NCI-H2196 (cell line): ENCODE measurements around the gene PRKG1.
"Not testable (repeated sequence)": the region's sequence is repeated elsewhere in the genome, so short reads cannot be mapped to it uniquely, and the experiment has no call there.

Experiments used
- DNase-seq: peaks from one replicate; lab custom pipeline; 2025; ENCODE audit not compliant: unreplicated experiment; lab: John Stamatoyannopoulos, UW

PRKG1 gene

GRCh38 chr10:51416494-51416893 lies 342.2 kb downstream of the PRKG1 start:
- DNase-seq, result no peak

- DNase-seq, result no peak
Observed at GRCh38 chr10:51419196-51420093, 345.2 kb downstream of the PRKG1 start.

- DNase-seq, result no peak
Observed at GRCh38 chr10:51421853-51422252, 347.6 kb downstream of the PRKG1 start.

DNA sequence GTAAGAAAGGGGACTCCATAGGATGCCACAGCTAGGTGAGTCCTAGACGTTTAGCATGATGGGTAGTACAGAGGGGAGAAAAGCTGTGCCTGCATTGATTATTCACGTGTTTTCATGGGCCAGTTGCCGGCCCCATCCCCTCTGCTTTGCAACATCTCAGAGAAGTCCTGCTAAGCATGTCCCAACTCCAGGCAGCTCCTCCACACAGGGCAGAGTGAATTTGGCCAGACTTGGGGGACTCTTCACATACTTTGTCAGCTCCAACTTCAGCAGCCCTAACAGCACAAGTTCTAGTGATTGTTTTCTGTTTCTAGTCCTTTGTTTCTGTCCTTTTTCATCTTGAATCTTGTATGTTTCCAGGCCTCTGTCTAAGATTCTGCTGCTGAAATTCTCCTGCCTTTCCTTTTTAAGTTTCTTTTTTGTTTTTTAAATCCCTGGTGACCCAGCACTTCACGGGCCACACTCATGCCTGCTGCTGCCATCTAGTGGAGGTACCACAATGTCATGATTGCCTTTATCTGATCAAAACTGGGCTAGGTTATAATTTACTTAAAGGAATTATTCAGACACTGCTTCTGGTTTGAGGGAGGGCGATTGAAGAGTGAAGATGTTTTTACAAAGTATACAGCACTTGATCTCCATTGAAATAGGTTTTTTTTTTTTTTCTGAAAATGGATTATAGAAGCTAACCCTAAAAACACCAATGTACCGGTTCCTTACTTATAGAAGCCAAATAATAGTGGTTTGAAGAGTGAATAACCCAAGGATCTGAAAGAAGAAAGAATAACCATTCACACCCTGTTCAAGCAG lies 348.2 kb downstream of the PRKG1 start:
- DNase-seq, result peak; percentile 0

- no peak for DNase-seq
Observed at GRCh38 chr10:51423121-51423452, 348.8 kb downstream of the PRKG1 start.

GRCh38 chr10:51425431-51425830 lies 351.1 kb downstream of the PRKG1 start:
- DNase-seq, result no peak

DNA sequence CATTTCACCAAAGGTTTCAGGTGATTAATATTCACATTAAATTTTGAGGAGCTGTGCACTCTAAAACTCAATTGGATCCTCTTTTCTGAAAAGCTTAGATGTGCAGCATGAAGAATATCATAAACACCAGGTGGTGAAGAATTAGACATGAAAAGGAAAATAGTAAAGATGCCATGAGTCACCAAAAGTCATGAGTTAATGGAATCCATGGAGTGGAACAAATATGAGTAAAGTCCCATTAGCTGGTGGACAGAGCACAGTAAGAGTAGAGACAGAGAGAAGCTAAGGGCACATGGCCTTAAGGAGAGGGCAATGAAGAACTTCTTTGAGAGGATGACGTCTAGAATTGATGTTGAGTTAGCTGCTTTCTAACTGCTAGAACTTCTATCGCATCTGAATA lies 353.5 kb downstream of the PRKG1 start:
- DNase-seq, result no peak

DNA sequence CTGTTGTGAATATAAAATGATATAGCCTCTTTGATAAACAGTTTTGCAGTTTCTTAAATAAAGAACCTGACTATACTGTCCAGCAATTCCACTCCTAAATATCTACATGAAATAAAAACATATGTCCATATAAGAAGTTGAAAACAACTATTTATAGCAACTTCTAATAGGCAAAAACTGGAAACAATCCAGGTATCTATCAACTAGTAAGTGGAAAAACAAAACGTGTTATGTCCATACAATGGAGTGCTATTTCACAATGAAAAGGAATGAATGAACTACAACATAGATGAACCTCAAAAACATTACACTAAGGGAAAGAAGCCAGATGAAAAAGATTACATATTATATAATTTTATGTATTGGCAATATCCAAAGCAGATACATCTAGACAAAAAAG lies 356.2 kb downstream of the PRKG1 start:
- no peak for DNase-seq

- no peak for DNase-seq
Observed at GRCh38 chr10:51433949-51434475, 359.7 kb downstream of the PRKG1 start.

DNA sequence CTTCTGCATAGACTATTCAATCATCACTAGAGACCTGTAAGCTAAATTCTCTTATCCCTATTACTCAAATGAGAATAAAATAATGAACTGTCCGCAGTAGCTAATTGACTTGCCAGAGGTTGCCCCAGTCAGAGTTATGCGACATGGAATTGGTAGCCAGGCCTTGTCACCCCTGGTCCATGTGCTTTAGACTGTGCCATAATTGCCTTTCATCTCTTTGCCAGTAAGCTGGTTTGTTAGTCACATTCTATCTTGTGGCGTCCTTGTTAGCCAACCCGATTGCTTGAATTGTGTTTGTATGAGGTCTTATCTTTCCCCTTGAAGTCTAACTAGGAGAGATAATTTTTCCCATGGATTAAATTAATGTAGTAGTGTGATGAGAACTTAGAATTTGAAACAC lies 362.5 kb downstream of the PRKG1 start:
- DNase-seq, result no peak

GRCh38 chr10:51439645-51440044 lies 365.4 kb downstream of the PRKG1 start:
- no peak for DNase-seq

GRCh38 chr10:51445588-51445987 lies 371.3 kb downstream of the PRKG1 start:
- no peak for DNase-seq

GRCh38 chr10:51447119-51447518 lies 372.8 kb downstream of the PRKG1 start:
- DNase-seq, result no peak

- DNase-seq, result not testable (repeated sequence)
Observed at GRCh38 chr10:51455762-51456161, 381.5 kb downstream of the PRKG1 start.

GRCh38 chr10:51459476-51459875 lies 385.2 kb downstream of the PRKG1 start:
- DNase-seq, result no peak

GRCh38 chr10:51462076-51462779 lies 387.9 kb downstream of the PRKG1 start:
- no peak for DNase-seq

GRCh38 chr10:51468424-51468823 lies 394.1 kb downstream of the PRKG1 start:
- no peak for DNase-seq

- DNase-seq, result no peak
Observed at GRCh38 chr10:51469686-51470085, 395.4 kb downstream of the PRKG1 start.

- no peak for DNase-seq
Observed at GRCh38 chr10:51471271-51471670, 397.0 kb downstream of the PRKG1 start.

DNA sequence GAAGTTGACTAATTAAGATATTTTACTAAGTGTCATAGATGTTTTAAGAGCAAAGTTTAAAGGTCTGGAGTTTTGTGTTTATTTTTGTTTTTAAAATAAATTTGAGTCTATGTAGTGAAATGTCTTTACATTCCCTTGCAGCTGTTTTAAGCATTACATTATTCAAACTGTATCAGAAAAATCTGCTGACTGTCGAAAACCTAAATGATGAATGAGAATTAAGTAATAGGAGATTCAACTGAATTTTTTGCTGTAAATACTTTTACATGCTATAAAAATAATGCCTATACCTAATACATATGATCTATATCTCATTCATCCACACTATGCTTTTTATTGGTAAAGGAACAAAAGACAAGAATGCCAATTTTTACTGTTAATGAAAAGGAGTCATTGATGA lies 397.9 kb downstream of the PRKG1 start:
- DNase-seq, result no peak

DNA sequence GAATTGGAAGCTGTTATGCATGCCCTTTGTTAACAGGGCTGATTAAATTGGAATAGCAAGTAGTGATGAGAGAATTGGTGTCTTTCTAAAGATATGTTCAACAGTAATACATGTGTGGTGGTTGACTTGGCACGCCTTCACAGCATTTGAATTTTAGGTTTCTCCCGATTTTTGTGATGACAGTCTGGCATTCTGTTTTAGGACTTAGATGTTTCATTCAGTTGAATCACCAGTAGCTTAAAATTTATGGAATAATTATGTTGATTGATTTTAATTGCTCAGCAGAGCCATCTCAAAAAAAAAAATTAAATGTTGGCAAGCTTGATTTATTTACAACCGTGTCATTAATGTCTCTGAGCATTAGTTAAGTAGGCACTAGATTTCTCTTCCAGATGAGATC lies 405.4 kb downstream of the PRKG1 start:
- no peak for DNase-seq
